Upper lobe of left lung (tissue), 6 donors: ENCODE results near the gene CUTA. TPM values are rescaled to one million over a fixed set of nuclear protein-coding genes. Genes with fewer than 3 reads are reported as not detected.
A peak's percentile ranks its signal among the peaks of the same experiment; 100 is the strongest.

Source experiments
- ATAC-seq, 2 donors: fragments of 200-7000 bp; cut with Tn5 transposase; one replicate each; pipeline ENCODE4 v1.9.1; 2022; ENCODE audit warnings: mild to moderate bottlenecking in 2 of 2, moderate library complexity in 2 of 2; ENCODE audit not compliant: low FRiP score in 2 of 2
- DNase-seq, 2 donors: peaks; one replicate each; pipeline ENCODE4 v3.0.0-alpha.2; 2019 to 2020
- H3K27ac ChIP-seq, 4 donors: fragments of 200-600 bp; sonication (generic); one replicate each; pipeline ENCODE4 v1.5.1; 2016 to 2019
- H3K27me3 ChIP-seq, 4 donors: fragments of 200-600 bp; sonication (generic); one replicate each; pipeline ENCODE4 v1.5.1; 2017 to 2019
- H3K36me3 ChIP-seq, 4 donors: fragments of 200-600 bp; sonication (generic); one replicate each; pipeline ENCODE4 v1.5.1; 2016 to 2019
- H3K4me1 ChIP-seq, 4 donors: fragments of 200-600 bp; sonication (generic); one replicate each; pipeline ENCODE4 v1.5.1; 2018 to 2019
- H3K4me3 ChIP-seq, 4 donors: fragments of 200-600 bp; sonication (generic); one replicate each; pipeline ENCODE4 v1.5.1; 2017 to 2019; ENCODE audit warnings: mild to moderate bottlenecking in 2 of 4, moderate library complexity in 1 of 4
- H3K9me3 ChIP-seq, 4 donors: fragments of 200-600 bp; sonication (generic); one replicate each; pipeline ENCODE4 v1.5.1; 2018 to 2019
- EP300 ChIP-seq, 4 donors: sonication (generic); formaldehyde crosslinking; IDR thresholded peaks; one replicate each; pipeline ENCODE4 v1.5.1; 2017; ENCODE audit warnings: antibody characterized with exemption in 4 of 4, control low read depth in 2 of 4
- POLR2A ChIP-seq, 4 donors: fragments of 450-650 bp; IDR thresholded peaks; one replicate each; pipeline ENCODE4 v1.5.1; 2016 to 2017; ENCODE audit warnings: antibody characterized with exemption in 4 of 4, mild to moderate bottlenecking in 2 of 4
- POLR2AphosphoS5 ChIP-seq, 2 donors: sonication (generic); formaldehyde crosslinking; IDR thresholded peaks; one replicate each; pipeline ENCODE4 v1.5.1; 2017; ENCODE audit warnings: antibody characterized with exemption in 2 of 2
- WGBS, 2 donors: methylation state at CpG; one replicate each; pipeline ENCODE4 v1.1.5; 2017 to 2018; 5-methylcytosine and 5-hydroxymethylcytosine counted together
- total RNA-seq, 6 donors: library from RNA; depleted of rRNA in 4 of 6; stranded (reverse); fragments of >200 nt in 4 of 6; gene quantifications; one replicate each; pipeline versions ENCODE4 v1.1.0 to v1.2.1, GENCODE V29; 2016 to 2021
- TF ChIP-seq, protein P1 (sequence below), 6 experiments: fragments of 450-650 bp in 4 of 6; fragments of 200-600 bp in 2 of 6; sonication (generic) in 2 of 6; IDR thresholded peaks; one replicate each; pipeline ENCODE4 v1.5.1; 2016 to 2019; ENCODE audit warnings: antibody characterized with exemption in 6 of 6
- donor health status: DM: no; HTN: no; CAD: no; lungs with moderate emphysema.
- donor health status: DM: no; HTN: yes; CAD: no; lungs with severe emphysema.

CUTA gene, protein sequence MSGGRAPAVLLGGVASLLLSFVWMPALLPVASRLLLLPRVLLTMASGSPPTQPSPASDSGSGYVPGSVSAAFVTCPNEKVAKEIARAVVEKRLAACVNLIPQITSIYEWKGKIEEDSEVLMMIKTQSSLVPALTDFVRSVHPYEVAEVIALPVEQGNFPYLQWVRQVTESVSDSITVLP
- total RNA-seq = 100 to 1,000 TPM in 4 of 6 donors, 10 to 100 TPM in 2; 53.4 to 171 (median 112) TPM

DNA sequence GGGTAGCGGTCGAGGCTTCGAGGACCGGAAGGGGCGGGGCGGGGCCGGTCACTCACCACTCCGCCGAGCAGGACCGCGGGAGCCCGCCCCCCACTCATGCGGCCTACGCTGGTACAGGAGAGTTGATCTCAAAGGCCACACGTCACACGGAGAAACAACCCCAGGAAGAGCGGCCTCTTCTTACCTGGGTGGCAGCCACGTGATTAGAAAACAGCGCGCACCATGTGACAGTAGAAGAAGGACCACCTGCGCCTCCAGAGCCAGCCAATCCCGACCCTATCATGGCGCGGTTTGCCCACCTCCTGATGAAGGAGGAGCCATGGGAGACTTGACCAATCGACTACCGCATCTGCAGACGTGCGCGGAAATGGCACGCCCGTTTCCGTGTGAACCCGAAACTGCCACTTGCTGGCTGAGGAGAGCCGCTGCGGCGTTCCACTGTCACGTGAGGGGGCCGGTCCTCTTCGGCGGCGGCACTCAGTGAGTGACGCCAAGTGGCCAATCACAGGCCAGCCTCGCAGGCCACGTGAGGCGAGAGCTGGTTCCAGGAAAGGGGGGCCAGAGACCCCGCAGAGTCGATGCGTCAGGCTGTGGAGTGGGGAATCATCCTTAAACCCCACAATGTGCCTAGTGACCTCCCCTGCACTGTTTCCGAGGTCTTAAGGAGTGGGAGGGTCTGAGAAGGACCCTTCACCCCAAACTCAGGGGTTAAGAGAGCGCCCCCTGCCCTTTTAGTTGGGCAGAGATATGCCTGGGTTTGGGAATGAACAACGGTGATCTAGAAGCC is at the start of gene CUTA:
Gene CUTA (minus strand): TSS at position 205 of the 787 bp plus-strand sequence. CDS start 107 bp downstream, at position 98.
- peak; percentile 83 to 90 for TF ChIP-seq POLR2AphosphoS5 (IDR thresholded peaks at IDR 0.05)
- TF ChIP-seq EP300 (IDR thresholded peaks at IDR 0.05) = peak in 1 of 4 donors; percentile 86
- TF ChIP-seq POLR2A (IDR thresholded peaks at IDR 0.05) = peak in 2 of 4 donors; percentile 76 to 89
- TF ChIP-seq, protein P1, sequence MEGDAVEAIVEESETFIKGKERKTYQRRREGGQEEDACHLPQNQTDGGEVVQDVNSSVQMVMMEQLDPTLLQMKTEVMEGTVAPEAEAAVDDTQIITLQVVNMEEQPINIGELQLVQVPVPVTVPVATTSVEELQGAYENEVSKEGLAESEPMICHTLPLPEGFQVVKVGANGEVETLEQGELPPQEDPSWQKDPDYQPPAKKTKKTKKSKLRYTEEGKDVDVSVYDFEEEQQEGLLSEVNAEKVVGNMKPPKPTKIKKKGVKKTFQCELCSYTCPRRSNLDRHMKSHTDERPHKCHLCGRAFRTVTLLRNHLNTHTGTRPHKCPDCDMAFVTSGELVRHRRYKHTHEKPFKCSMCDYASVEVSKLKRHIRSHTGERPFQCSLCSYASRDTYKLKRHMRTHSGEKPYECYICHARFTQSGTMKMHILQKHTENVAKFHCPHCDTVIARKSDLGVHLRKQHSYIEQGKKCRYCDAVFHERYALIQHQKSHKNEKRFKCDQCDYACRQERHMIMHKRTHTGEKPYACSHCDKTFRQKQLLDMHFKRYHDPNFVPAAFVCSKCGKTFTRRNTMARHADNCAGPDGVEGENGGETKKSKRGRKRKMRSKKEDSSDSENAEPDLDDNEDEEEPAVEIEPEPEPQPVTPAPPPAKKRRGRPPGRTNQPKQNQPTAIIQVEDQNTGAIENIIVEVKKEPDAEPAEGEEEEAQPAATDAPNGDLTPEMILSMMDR (IDR thresholded peaks at IDR 0.05) = peak in 4 of 6 experiments; percentile 31 to 69 (median 44)
- WGBS, 2 donors = 1 to 2% methylated on average over 13 to 49 of the region's 51 CpGs
- peak within 1 kb of the TSS; percentile 56 to 76 (median 75) for H3K4me3 ChIP-seq
- peaks cover 6 to 33% (median 25%) of the 10 kb centered on the region in 4 donors for H3K36me3 ChIP-seq
- H3K9me3 ChIP-seq = no peaks in the 10 kb centered on the region
- H3K27ac ChIP-seq = peak within 1 kb of the TSS; percentile 84 to 96 (median 94)
- H3K27me3 ChIP-seq = no peaks in the 10 kb centered on the region
- peaks cover 25 to 45% (median 37%) of the 10 kb centered on the region in 4 donors for H3K4me1 ChIP-seq
- DNase-seq = peak; percentile 98 to 100
- peak; percentile 96 to 98 for ATAC-seq

DNA sequence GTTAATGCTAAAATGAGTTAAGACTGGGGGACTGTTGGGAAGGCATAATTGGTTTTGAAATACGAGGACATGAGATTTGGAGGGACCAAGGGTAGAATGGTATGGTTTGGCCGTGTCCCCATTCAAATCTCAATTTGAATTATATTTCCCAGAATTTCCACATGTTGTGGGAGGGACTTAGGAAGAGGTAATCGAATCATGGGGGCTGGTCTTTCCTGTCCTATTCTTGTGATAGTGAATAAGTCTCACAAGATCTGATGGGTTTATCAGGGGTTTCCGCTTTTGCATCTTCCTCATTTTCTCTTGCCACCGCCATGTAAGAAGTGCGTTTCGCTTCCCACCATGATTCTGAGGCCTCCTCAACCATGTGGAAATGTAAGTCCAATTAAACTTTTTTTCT is 49.2 kb upstream of the CUTA start:
- DNase-seq (no peak), ATAC-seq (no peak)
- 73 to 82% methylated on average over 7 of the region's 7 CpGs for WGBS, 2 donors
- H3K4me3 ChIP-seq = no peak overlapping the region
- no peaks in the 10 kb centered on the region for H3K4me1 ChIP-seq
- TF ChIP-seq EP300 (IDR thresholded peaks at IDR 0.05) (no peak), POLR2A (IDR thresholded peaks at IDR 0.05) (no peak), POLR2AphosphoS5 (IDR thresholded peaks at IDR 0.05) (no peak)
- TF ChIP-seq, protein P1 (IDR thresholded peaks at IDR 0.05) = no peak
- H3K9me3 ChIP-seq = no peaks in the 10 kb centered on the region
- no peaks in the 10 kb centered on the region for H3K27me3 ChIP-seq
- no peaks in the 10 kb centered on the region for H3K36me3 ChIP-seq
- H3K27ac ChIP-seq = no peak overlapping the region

DNA sequence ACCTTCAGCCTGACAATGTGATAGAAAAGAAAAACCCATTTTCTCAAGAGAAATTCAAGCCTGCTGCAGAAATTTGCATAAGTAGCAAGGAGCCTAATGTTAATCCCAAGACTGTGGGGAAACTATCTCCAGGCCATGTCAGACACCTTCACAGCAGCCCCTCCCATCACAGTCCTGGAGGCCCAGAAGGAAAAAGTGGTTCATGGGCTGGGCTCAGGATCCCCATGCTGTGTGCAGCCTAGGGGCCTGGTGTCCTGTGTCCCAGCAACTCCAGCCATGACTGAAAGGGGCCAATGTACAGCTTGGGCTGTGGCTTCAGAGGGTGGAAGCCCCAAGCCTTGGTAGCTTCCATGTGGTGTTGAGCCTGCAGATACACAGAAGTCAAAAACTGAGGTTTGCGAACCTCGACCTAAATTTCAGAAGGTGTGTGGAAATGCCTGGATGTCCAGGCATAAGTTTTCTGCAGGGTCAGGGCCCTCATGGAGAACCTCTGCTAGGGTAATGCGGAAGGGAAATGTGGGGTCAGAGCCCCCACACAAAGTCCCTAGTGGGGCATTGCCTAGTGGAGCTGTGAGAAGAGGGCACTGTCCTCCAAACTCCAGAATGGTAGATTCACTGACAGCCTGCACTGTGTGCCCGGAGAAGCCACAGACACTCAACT is 48.3 kb upstream of the CUTA start:
- Histone ChIP-seq H3K4me1 (no peaks in the 10 kb centered on the region), H3K27me3 (no peaks in the 10 kb centered on the region), H3K9me3 (no peaks in the 10 kb centered on the region), H3K4me3 (no peak overlapping the region), H3K27ac (no peak overlapping the region), H3K36me3 (no peaks in the 10 kb centered on the region)
- ATAC-seq (no peak), DNase-seq (no peak)
- TF ChIP-seq, protein P1 (IDR thresholded peaks at IDR 0.05) = no peak
- no peak for TF ChIP-seq EP300 (IDR thresholded peaks at IDR 0.05)
- 83 to 90% methylated on average over 4 of the region's 4 CpGs for WGBS, 2 donors

DNA sequence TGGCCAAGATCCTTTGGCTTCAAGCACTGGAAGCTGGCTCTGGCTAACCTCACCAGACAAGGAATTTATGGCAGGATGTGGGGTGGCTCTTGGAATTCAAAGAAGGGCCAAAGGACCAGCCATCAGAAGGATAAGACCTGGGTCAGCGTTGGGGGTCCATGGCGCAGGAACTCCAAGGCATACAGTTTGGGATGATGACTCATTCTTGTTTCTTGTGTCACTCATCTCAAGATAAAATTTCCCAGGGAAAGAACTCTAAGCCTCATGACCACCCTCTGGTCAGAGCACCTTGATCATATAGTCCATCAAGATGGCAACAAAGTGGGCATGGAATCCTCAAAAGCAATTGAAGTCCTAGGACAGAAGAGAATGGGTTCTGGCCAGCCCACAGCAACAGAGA is 41.3 kb upstream of the CUTA start:
- no peak overlapping the region for H3K4me3 ChIP-seq
- WGBS, 2 donors = 94 to 98% methylated on average over 2 of the region's 2 CpGs
- no peak for TF ChIP-seq POLR2AphosphoS5 (IDR thresholded peaks at IDR 0.05)
- TF ChIP-seq, protein P1 (IDR thresholded peaks at IDR 0.05) = no peak
- no peak for TF ChIP-seq POLR2A (IDR thresholded peaks at IDR 0.05)
- no peak for TF ChIP-seq EP300 (IDR thresholded peaks at IDR 0.05)
- DNase-seq (no peak), ATAC-seq (no peak)
- H3K9me3 ChIP-seq = no peaks in the 10 kb centered on the region
- peaks cover 7 to 14% (median 7%) of the 10 kb centered on the region in 4 donors for H3K4me1 ChIP-seq
- peaks cover 0 to 9% (median 0%) of the 10 kb centered on the region in 4 donors for H3K36me3 ChIP-seq
- no peaks in the 10 kb centered on the region for H3K27me3 ChIP-seq
- H3K27ac ChIP-seq = no peak overlapping the region
